NCI-H187 treated with DMSO at 0.1 percent for 48 hours (cell line): ENCODE data around the gene SLAMF8.

Experiments
- DNase-seq: peaks from one replicate; lab custom pipeline; 2025; lab: John Stamatoyannopoulos, UW

The SLAMF8 gene

GRCh38 chr1:159817276-159818041 is 9.2 kb upstream of the SLAMF8 start:
- DNase-seq = peak; percentile 96

DNA sequence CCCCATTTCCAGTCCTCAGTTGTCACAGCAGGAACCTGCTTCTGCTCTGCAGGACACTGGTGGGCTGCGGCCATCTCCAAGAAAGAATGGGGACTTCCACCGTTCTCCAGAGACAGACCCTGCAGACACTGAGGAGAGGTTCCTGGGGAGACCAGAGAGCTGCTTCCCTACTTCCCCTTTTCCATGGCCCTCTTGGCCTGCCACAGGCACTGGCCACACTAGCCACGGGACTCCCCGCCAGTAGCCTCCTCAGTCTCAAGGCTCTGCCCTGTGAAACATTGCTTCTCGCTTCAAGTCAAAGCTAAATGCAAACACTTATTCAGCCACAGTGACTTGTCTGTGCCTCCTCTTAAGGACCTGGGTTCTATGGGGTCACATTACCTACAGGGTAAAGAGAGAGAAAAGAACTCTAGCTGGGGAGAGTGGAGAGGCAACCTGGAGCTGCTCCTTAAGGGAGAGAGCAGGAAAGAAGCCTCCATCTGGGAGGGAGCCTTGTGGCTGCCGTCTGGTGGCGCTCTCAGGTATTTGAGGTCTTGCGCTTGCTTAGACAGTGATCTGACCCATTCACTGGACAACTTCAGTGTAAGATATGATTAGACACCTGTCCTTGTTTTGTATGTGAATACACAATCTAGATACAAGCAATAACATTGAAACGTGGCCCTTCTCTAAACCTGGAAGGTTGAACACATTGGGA is 5.4 kb upstream of the SLAMF8 start:
- DNase-seq = peak; percentile 32

GRCh38 chr1:159823406-159823805 is 3.3 kb upstream of the SLAMF8 start:
- no peak for DNase-seq

- DNase-seq = no peak
Measured at GRCh38 chr1:159825564-159825963, 1.1 kb upstream of the SLAMF8 start.

DNA sequence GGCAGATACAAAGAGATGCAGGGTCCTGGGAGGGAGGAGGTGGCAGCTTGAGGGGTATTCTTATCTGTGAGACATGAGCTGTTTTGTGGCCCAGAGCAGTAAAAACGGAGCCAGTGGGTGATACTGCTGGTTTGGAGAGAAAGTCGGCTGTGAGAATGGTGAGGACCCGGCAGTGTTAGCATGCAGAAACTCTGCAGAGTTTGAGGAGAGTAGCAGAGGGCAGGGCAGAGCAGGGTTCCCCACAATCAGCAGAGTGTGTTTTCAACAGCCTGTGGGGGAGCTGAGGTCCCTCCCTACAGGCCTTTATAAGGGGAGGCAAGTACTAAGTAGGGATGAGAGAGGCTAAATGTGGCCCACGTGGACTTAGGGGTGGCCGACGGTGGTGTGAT is 423 bp downstream of the SLAMF8 start:
- DNase-seq = no peak

GRCh38 chr1:159827549-159827948 is 876 bp downstream of the SLAMF8 start:
- DNase-seq = no peak

- DNase-seq = no peak
Measured at GRCh38 chr1:159828176-159828575, 1.5 kb downstream of the SLAMF8 start.

DNA sequence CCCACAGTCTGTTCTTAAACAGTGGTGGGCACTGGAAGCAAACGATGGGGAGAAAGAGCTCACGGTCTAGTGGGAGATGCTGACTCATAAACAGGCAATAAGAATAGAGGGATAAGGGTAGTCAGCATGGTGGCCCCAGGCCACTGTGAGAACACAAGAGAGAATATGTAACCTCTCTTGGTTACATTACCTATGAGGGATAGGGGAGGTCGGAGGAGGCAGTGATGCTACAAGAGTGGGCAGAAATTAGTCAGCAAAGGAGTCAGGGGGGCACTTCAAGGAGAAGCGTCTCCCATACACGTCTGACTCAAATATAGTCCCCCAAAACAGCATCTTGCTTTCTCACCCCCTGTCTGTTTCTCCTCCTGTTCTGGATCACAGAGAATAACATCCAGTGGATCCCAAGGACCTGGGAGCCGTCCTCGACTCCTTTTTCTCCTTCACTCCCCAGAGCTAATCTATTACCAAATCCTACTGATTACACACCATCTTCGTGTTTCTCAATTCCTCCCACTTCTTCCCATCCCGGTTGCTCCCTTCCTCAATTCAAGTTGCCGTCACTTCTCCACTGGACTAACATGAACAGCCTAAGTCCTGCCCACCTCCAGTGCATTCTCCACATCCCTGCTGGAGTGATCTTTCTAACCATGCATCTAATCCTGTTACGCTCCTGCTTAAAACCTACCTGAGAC is 2.1 kb downstream of the SLAMF8 start:
- no peak for DNase-seq

DNA sequence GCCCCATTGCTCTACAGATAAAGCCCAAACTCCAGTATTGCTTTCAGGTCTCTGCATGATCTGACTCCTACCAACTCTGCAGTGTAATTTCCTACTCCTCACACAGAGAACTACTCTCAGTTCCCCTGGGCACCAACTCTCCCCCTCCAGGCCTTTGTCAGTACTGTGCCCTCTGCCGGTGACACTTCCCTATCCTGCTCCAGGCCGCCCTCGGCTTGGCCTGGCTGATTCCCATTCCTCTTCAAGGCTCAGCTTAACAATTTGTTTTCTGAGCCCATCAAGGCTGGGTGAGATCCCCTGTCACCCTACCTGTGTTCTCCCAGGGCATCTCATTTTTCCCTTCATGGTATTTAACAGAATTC is 2.6 kb downstream of the SLAMF8 start:
- peak; percentile 40 for DNase-seq

DNA sequence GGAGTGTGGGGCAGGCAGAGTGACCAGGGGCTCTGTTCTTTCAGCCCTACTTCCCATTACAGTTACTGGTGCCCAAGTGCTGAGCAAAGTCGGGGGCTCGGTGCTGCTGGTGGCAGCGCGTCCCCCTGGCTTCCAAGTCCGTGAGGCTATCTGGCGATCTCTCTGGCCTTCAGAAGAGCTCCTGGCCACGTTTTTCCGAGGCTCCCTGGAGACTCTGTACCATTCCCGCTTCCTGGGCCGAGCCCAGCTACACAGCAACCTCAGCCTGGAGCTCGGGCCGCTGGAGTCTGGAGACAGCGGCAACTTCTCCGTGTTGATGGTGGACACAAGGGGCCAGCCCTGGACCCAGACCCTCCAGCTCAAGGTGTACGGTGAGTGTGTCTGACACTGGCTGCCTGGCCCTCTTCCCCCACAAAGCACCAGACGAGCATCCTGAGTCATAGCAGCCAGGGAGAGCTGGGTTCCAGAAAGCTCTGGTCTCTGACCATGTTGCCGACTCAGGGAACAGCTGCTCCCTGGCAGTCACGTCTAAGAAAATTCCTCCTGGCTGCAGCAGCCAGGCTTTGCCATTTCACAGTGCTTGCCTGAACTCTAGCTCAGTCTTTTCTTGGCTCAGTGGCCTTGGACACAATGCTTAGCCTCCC is 3.3 kb downstream of the SLAMF8 start:
- DNase-seq = no peak

- no peak for DNase-seq
Measured at GRCh38 chr1:159830722-159831121, 4.0 kb downstream of the SLAMF8 start.

GRCh38 chr1:159831412-159832141 is 4.9 kb downstream of the SLAMF8 start:
- DNase-seq = no peak

GRCh38 chr1:159832309-159832708 is 5.6 kb downstream of the SLAMF8 start:
- no peak for DNase-seq

DNA sequence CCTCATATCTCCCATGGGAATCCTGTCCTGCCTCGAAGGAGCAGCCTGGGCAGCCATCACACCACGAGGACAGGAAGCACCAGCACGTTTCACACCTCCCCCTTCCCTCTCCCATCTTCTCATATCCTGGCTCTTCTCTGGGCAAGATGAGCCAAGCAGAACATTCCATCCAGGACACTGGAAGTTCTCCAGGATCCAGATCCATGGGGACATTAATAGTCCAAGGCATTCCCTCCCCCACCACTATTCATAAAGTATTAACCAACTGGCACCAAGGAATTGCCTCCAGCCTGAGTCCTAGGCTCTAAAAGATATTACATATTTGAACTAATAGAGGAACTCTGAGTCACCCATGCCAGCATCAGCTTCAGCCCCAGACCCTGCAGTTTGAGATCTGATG is 8.7 kb downstream of the SLAMF8 start:
- DNase-seq = no peak

DNA sequence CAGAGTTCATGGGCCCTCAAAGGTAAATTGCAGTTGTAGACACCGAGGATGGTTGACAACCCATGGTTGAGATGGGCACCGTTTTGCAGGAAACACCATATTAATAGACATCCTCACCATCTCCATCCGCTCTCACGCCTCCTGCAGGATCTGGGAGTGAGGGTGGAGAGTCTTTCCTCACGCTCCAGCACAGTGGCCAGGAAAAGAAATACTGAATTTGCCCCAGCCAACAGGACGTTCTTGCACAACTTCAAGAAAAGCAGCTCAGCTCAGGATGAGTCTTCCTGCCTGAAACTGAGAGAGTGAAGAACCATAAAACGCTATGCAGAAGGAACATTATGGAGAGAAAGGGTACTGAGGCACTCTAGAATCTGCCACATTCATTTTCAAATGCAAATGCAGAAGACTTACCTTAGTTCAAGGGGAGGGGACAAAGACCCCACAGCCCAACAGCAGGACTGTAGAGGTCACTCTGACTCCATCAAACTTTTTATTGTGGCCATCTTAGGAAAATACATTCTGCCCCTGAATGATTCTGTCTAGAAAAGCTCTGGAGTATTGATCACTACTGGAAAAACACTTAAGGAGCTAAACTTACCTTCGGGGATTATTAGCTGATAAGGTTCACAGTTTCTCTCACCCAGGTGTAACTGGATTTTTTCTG is 9.3 kb downstream of the SLAMF8 start:
- no peak for DNase-seq

DNA sequence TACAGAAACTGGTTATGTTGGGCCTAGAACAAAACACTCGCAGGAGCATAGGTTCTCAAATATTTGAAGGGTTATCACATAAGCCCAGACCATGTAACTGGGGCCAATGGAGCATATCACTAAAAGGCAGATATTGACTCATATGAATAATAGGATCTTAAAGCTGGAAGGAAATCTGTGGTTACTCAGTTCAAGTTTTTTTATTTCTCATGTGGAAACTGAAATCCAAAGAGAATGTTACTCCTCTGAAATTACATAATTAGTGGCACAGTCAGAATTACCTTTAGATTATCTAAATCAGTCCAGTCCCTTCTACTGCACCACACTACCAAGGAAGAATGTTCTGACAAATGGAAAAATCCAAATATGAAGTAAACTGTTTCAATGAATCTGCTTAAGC is 12.0 kb downstream of the SLAMF8 start:
- DNase-seq = no peak

- DNase-seq = no peak
Measured at GRCh38 chr1:159839116-159839849, 12.6 kb downstream of the SLAMF8 start.

DNA sequence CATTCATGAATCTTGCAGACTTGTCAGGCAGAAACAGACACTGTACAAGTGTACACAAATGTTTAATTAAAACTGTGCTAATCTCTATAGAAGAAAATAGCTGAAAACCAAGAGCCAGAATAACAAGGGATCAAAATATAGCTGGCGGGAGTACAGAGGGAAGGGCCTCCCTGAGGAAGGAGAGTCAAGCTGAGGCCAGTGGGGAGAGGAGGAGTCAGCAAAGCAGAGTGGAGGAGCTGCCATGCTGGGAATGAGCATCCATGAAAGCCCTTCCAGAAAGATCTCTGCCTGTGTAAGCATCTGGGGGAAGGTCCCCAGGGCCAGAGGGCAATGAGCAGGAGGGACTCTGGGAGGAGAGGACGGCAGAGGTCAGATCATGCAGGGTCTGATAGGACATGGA is 15.1 kb downstream of the SLAMF8 start:
- DNase-seq = no peak

DNA sequence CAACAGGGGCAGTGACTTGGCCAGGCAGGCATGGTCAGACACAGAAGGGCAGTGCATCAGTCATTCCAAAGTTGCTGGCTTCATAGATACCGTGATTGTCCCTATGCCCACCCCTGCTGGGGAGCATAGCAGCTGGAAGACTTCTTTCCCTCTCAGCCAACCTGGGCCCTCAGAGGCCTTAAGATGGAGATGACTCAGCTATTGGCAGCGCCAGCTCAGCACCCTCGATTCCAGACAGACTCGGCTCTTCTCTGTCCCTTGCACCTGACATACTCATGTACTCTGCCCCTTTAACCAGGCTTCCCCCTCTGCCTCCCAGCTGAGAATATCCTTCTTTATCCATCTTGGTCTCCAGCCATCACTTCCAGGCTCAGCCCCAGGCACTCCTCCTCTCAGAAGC is 16.8 kb downstream of the SLAMF8 start:
- DNase-seq = no peak

DNA sequence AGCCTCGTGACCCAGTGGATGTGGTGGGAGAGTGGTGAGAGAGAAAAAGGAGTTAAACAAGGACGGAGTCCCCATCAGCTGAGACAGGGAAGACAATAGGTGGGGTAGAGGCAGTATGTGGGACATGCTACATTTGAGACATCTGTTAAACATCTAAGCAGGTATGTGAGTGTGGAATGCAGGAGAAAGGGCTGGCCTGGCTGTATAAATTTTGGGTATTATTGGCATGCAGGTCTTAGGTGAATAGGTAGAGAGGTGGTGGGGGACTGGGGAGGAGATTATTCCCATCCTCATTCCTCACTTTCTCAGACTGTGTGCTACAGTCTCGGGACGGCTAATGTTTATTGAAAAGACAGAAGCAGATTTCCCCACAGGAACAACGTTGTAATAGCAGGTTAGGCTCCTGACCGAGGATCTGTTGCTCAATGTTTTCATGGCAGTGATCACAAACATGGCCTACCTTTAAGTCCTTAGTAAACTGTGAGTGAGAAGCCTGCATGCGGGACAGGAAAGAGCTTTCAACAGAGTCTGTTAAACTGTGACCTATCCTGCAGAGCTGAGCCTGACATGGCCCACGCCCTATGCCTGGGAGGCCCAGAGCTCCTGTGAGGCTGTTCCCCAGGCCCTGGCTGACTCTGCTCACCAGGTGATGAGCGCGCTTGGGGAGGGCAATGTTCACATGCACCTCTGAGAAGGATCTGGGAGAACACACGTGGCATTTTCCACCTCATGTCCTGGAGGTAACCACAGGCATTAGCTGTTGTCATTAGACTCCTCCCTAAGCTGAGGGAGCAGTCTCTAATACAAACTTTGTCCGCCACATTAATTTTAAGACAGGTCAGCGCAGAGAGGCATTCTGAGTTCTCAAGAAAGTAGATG is 19.3 kb downstream of the SLAMF8 start:
- no peak for DNase-seq
